Putamen (tissue), 1 donor: ENCODE measurements around the gene RPL27.

ENCODE experiments used
- DNase-seq: peaks from one replicate; pipeline ENCODE4 v3.0.0-alpha.2; 2016; ENCODE audit warnings: low spot score

RPL27 gene

DNA sequence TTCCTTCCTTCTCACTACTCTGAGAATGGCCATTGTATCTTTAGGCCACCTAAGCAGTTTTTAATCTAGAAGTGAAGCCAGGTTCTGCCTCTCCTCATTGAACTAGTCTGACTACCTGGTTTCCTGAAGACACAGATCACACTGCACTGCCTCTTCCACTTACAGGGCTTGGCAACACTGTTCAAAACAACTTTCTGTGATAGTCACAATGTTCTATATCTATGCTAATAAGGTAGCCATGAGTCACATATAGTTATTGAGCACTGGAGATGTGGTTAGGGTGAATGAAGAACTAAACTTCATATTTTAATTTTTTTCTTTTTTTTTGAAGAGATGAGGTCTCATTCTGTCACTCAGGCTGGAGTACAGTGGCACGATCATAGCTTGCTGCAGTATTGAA, 53.8 kb downstream of the RPL27 start:
- DNase-seq = no peak
